A204.1 (cell line): ENCODE measurements around the gene TEX53.

ENCODE experiments used
- FAIRE-seq: peaks from 2 replicates; lab custom pipeline; 2012; peaks lifted over from hg19 to GRCh38; lab: Jason Lieb, UNC

The TEX53 gene

GRCh38 chr9:114678795-114679194 is 21.2 kb upstream of the TEX53 start:
- FAIRE-seq: no peak

DNA sequence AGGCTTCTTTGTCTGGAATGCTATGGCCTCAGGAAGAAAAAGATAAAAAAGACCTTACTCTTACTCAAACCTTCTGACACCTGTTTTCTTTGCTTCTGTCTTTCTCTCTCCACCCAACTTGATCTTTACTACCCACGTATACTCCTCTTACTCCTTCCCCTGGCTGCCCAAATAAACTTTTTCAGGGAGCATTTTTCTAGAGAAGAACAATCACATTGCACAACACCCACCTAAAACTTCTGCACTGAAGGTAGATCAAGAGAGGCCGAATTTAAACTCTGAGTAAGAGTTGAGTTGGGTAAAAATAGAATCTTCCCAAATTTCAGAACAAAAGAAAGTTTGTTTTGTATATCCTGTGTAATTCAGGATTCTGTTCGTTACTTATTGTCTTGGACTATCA is 20.5 kb upstream of the TEX53 start:
- FAIRE-seq: no peak

GRCh38 chr9:114677418-114677817 is 19.8 kb upstream of the TEX53 start:
- no peak for FAIRE-seq

DNA sequence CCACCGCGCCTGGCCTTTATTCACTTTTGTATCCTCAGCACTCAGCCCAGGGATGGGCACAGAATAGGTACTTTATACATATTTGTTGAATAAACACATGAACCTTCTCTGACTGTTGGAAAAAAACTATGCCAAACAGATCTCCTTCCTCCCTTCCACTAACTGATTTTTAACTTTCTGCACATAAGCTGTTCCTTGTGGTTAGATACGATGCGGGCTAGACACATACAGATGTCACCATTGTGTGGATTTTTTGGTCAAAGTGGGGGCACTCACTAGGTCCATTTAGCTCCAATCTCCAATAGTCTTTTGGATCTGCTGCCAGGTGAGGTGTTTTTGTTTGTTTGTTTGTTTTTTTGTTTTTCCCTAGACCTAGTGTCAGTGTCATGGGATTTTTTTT is 19.3 kb upstream of the TEX53 start:
- no peak for FAIRE-seq

DNA sequence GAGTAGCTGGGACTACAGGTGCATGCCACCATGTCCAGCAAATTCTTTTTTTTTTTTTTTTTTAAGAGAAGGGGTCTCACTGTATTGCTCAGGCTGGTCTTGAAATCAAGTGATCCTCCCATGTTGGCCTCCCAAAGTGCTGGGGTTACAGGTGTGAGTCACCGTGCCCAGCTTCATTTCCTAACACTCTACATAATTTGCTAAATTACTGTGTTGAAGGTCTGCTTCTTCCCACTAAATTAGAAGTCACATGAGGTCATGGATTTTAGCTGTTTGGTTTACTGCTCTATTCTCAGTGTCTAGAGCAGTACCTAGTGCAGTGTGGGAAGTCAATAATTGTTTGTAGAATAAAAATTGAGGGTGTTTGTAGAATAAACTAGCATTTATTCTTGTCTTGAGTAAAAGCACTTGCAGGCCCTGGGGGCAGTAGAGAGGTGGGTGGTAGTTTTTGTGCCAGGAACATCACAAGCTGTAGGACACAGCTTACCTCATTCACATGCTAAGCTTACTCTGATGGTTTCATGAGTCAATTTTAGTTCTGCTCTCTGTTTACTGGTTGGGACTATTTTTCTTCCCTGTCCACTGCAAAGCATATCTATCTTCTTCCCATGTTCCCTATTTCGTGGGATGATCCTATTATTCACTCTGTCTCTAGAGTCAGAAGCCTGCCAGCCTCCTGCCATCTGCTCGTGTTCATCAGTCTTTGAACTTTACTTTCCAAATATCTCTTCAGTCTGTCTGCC is 17.4 kb upstream of the TEX53 start:
- FAIRE-seq: no peak

- no peak for FAIRE-seq
Measured at GRCh38 chr9:114674076-114674797, 16.6 kb upstream of the TEX53 start.

DNA sequence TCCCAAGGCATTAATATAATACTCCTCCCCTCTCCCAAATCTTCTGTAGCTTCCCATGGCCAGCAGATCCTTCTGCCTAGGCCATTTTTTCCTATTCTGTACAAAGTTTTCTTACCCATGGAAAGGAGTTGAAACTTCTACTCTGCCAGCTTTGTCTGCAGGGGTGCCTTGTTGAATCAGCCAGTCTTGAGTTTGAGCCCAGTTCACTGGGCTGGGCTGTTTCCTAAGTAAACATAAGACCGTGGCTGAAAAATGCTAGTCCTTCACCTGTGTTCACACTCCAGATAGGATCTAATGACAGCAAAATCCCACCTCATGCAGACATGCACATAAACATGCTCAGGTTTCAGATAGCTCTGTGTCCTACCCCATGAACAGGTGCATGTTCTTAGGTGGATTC is 14.0 kb upstream of the TEX53 start:
- no peak for FAIRE-seq

DNA sequence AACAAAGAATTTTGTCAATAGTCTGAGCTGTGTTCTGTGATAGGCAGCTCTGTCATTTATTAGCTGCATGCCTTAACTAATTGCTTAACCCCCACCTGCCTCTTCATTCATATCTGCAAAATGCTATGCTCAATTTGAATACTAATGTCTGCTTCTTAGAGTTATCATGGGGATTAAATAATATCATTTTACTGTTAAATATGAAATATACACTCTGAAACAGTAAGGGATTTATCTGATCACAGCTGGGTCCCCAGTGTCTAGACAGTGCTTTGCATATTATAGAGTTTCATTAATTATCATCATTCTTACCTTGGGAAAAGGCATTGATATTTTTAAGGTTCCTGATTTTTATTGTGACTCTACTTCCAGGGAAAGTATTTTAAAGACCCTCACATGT is 12.4 kb upstream of the TEX53 start:
- no peak for FAIRE-seq

- FAIRE-seq: no peak
Measured at GRCh38 chr9:114668146-114668545, 10.5 kb upstream of the TEX53 start.

DNA sequence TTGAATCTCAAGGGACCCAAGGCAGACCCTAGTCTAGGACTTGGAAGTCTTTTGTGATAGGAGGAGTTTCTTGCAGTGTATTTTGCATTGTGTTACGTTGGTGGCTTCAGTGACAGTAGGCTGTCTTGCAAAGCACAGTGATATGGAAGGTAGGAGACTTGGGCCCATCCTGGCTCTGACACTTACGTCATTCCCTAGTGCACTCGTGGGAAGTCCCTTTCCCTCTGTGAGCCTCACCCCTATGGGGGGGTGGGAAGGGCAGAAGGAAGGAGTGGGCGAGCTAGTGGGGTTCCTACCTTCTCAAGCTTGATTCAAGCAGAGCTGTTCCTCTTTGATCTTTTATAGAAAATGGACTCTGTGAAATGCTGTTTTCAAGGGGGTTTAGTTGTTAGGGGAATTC is 9.2 kb upstream of the TEX53 start:
- FAIRE-seq: no peak

- FAIRE-seq: no peak
Measured at GRCh38 chr9:114666401-114666800, 8.8 kb upstream of the TEX53 start.

DNA sequence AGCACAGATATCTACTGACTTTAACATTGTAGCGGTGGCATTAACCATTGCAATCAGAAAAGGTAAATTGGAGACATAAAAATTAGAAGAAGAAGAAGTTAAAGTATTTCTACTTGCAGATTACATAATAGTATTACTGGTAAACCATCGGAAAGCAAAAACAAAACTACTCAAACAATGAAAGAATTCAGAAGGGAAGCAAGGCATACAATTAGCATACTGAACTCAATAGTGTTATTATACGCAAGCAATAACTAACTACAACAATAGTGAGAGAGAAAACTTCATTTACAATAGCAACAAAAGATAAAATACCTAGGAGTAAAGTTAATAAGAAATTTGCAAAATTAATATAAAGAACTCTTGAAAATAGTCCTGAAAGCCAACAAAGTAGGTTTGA is 6.6 kb upstream of the TEX53 start:
- no peak for FAIRE-seq

DNA sequence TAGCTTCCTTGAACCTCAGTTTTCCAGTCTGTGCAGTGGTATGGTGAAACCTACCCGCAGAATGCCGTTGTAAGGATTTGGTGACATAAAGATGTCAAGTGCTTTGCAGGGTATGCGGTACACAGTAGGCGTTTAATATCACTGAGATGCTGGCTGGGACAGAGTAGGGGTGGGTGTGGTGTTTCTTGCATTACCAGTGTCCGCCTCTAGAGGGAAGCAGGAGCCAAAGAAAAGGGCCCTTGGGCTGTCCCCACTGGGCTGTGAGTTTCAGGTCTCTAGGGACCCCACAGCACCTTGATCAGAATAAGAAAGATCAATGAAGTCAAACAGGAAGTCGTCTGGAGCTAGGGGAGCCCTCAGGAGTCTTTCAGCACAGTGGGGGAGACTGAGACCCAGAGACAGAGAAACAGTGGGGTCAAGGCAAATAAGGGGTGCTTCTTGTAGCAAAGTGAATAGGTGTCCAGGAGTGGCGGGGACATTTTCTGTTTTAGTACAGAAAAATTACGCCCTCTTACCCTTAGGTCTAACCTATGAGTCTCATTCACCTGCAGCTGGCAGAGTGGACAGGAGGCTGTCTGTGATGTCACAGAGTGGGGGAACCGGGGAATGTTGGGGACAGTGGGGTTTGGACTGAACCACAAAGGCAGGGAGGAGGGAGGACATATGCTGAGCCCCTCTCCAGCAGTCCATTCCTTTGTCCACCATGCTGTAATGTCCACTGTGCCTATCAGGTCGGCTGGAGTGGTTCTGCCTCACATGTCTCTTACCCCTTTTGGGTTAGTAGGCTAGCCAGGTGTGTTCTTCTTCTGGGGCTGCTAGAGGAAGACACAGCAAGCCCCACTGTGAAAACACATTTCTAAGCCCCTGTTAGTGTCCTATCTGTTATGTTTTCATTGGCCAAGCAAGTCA is 4.7 kb upstream of the TEX53 start:
- FAIRE-seq: no peak

GRCh38 chr9:114656301-114656700 is 1.3 kb downstream of the TEX53 start:
- no peak for FAIRE-seq

DNA sequence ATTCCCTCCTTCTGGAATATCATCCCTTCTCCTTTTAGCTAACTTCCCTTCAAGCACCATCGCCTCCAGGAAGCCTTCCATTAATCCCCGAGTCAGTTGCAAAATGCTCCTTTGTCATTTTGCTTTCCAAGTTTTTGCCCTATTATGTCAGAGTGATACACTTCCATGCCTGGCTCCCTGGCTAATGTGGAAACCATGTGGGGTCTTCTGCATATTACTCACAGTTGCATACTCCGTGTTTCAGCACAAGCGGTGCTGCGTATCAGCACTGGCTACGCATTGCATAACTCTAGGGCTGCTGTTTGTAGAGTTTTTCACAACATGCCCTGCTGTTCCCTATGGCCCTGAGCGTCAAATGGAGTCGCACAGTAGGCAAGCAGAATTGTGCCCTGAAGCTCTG is 1.9 kb downstream of the TEX53 start:
- FAIRE-seq: no peak

DNA sequence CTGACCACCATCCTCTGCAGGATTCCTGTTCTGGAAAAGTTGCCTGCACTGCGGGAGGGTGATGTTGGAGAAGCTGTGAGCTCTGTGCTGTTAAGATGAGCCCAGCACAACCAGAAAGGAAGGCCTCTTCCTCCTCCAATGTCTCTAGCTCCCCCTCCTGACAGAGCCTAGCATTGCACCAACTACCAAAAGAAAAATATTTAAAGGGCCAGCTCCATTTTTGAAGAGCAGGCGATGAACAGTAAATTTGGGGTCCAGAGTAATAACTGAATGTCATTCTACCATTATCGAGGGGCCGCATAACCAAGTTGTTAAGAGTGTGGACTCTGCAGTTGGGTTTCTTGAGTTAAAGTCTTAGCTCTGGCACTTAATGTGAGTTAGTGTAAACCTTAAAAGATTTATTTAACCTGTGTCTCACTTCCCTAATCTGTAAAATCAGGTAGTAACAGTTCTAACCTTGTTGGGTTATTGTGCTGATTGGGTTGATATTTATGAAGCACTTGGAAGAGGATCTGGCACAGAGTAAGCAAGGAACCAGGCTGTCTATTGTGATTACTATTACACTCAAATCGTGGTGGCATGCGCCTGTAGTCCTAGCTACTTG is 3.9 kb downstream of the TEX53 start:
- FAIRE-seq: no peak

DNA sequence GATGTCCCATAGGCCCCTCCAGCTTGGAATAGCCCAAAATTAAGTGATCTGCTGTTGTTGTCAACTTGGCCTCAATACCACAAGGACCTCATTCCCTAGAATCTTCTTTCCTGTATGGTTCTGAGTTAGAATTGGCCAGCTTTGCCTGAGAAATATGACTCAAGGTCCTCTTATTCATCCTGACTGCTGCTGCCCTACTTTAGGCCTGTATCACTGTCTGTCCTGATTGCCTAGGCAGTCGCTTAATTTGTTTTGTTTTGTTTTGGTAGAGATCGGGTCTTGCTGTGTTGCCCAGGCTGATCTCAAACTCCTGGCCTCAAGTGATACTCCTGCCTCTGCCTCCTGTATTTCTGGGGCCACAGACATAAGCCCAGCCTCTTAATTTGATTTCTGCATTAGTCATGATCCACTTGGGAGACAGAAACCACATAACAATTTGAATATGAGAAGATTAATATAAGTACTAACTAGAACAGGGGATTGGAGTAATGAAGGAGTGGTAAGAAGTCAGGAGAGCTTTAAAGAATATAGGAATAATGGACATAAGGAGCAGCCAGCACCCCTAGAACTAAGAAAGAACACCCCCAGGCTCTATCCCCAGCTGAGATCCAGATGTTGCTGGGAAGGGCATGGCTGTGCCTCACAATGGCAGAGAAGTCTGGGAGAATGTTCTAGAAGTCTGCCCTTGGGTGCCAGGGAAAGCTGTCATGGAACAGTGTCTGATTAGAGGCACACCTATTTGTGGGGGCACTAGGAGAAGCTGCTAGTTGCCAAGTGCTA is 4.6 kb downstream of the TEX53 start:
- no peak for FAIRE-seq

DNA sequence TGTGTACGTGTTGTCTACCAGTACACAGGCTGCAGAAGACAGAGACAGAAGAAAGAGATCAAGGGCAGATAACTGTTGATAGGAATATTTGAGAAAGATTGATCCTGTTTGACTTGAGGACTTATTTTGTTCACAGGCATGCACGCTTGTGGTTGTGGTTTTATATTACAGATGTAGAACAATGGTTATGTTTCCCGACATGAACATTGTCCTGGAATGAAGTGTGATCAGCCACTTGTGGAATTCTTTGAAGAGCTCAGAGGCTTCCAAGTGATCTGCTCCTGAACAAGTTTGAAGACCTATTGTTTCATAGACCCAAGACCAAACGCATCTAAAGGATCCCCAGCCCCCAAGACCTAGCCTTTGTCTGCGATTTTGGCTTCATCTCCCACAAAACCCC is 13.7 kb downstream of the TEX53 start:
- FAIRE-seq: no peak

DNA sequence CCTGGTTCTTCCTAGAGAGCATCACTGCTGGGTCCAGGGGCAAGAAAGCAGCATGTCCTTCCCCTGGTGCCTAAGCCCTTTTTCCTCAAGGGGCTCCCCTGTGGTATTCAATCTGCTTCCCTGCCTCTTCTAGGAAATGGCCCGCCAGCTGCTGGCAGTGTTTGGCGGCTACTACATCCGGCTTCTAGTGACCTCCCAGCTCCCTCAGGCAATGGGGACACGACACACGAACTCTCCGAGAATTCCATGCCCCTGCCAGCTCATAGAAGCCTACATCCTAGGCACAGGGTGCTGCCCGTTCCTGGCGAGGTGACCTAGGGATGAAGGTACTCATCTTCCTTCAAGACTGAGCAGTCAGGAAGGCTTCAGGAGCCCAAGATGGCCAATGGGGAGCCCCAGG is 14.6 kb downstream of the TEX53 start:
- no peak for FAIRE-seq

GRCh38 chr9:114641967-114642366 is 15.6 kb downstream of the TEX53 start:
- no peak for FAIRE-seq

- FAIRE-seq: no peak
Measured at GRCh38 chr9:114638404-114638803, 19.2 kb downstream of the TEX53 start.

DNA sequence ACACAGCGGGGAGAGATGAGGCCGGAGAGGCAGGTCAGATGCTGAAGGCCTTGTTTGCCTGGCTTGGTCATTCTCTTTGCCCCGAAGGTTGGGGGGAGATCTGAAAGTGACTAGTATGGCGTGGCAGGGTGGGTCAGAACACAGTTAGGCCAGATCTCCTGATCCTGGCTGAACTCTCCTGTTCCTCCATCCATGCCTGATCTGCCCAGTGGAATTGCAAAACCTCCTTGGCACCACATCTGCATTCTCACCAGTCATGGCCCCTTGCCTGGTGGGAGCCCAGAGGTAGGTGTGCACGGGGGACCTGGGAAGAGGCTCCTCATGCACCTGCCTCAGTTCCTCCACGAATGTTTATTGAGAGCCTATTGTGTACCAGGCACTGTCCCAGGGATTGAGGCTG is 23.2 kb downstream of the TEX53 start:
- no peak for FAIRE-seq
